Upper lobe of left lung (tissue), 4 donors: ENCODE measurements around the gene MIX23.

ENCODE experiments used
- CTCF ChIP-seq, 6 experiments: fragments of 450-650 bp in 4 of 6; fragments of 200-600 bp in 2 of 6; sonication (generic) in 2 of 6; IDR thresholded peaks; one replicate each; pipeline ENCODE4 v1.5.1; 2016 to 2019; ENCODE audit warnings: antibody characterized with exemption in 6 of 6
- EP300 ChIP-seq, 4 donors: sonication (generic); formaldehyde crosslinking; IDR thresholded peaks; one replicate each; pipeline ENCODE4 v1.5.1; 2017; ENCODE audit warnings: antibody characterized with exemption in 4 of 4, control low read depth in 2 of 4
- POLR2A ChIP-seq, 4 donors: fragments of 450-650 bp; IDR thresholded peaks; one replicate each; pipeline ENCODE4 v1.5.1; 2016 to 2017; ENCODE audit warnings: antibody characterized with exemption in 4 of 4, mild to moderate bottlenecking in 2 of 4
- POLR2AphosphoS5 ChIP-seq, 2 donors: sonication (generic); formaldehyde crosslinking; IDR thresholded peaks; one replicate each; pipeline ENCODE4 v1.5.1; 2017; ENCODE audit warnings: antibody characterized with exemption in 2 of 2

DNA sequence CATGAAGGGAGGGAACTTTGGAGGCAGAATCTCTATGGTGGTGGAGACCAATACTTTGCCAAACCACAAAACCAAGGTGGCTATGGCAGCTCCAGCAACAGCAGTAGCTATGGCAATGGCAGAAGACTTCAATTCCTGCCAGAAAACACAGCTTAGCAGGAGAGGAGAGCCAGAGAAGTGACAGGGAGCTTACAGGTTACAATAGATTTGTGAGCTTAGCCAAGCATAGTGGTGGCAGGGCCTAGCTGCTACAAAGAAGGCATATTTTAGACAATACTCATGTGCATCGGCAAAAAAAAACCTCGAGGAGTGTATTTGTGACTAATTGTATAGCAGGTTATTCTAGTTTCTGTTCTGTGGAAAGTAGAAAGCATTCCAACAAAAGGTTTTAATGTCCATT, 64.4 kb downstream of the MIX23 start:
- TF ChIP-seq CTCF (IDR thresholded peaks at IDR 0.05) = no peak
- TF ChIP-seq POLR2AphosphoS5 (IDR thresholded peaks at IDR 0.05) = no peak
- no peak for TF ChIP-seq EP300 (IDR thresholded peaks at IDR 0.05)
- TF ChIP-seq POLR2A (IDR thresholded peaks at IDR 0.05) = no peak
